DMS114 treated with DMSO at 0.1 percent for 48 hours (cell line): Measurements from ENCODE around the gene WHRN.

Experiments used
- DNase-seq: peaks from one replicate; lab custom pipeline; 2025; ENCODE audit not compliant: unreplicated experiment; lab: John Stamatoyannopoulos, UW

WHRN gene

DNA sequence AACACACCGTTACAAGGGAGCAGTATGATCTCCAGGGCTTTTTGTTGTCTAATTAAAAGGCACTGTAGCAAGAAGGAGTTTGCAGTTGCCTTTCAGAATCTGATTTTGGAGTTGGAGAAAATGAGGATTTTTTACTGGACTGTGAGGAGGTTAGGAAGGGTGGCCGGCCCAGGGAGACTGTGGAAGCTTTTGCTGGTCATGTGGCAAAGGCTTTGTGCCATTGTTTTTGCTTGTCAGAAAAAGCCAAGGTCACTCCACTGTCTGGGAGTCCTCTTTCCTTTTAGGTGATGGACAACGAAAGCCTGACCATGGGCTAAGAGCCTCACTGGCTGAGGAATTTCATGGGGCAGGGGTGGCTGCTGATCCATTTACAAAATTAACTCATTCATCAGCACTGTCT lies 10.3 kb upstream of the WHRN start:
- DNase-seq: no peak

DNA sequence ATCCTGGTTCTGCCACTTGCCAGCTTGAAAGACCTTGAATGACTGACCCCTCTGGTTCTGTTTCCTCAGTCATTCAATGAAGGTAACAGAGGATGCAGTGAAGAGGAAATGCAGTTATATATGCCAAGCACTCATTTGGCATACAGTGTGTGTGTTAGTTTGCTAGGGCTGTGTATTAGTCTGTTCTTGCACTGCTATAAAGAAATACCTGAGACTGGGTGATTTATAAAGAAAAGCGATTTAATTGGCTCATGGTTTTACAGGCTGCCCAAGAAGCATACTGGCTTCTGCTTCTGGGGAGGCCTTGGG lies 8.6 kb upstream of the WHRN start:
- no peak for DNase-seq

DNA sequence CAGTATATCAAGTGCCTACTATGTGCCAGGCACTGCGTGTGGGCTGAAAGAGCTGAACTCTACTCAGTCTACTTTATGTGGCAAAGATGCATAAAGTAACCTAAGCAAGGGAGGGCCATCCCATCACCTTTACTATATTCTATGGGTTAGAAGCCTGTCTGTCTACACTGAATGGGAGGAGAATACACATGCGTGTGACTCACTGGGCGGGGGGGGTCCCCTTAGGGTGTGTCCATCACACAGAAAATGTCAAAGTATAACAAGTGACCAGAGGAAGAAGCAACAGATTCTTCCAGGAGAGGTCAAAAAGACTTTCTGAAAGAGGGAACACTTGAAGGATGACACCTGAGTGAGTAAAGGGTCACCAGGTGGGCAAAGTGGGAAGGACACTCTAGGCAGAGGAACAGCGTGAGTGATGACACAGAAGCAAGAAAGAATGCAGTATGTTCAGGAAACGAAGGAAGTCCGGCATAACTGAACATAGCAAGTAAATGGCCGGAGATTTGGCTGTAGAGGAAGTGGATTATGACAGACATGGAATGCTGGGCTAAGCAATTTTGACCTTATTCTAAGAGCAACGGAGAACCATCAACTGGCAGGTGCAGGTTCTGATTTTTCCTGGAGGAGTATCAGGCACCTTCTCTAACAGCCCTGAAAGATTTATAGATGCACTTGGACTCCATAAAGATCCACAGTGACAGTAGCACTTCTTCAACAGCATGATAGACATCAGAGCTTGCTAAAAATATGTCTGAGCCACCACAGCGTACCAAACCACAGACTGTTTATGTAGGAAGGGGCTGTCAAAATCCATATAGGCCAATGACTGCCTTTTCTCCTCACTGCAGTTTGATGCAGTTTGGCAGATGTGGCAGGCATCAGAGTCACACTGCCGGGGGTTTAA lies 8.0 kb upstream of the WHRN start:
- DNase-seq: no peak

DNA sequence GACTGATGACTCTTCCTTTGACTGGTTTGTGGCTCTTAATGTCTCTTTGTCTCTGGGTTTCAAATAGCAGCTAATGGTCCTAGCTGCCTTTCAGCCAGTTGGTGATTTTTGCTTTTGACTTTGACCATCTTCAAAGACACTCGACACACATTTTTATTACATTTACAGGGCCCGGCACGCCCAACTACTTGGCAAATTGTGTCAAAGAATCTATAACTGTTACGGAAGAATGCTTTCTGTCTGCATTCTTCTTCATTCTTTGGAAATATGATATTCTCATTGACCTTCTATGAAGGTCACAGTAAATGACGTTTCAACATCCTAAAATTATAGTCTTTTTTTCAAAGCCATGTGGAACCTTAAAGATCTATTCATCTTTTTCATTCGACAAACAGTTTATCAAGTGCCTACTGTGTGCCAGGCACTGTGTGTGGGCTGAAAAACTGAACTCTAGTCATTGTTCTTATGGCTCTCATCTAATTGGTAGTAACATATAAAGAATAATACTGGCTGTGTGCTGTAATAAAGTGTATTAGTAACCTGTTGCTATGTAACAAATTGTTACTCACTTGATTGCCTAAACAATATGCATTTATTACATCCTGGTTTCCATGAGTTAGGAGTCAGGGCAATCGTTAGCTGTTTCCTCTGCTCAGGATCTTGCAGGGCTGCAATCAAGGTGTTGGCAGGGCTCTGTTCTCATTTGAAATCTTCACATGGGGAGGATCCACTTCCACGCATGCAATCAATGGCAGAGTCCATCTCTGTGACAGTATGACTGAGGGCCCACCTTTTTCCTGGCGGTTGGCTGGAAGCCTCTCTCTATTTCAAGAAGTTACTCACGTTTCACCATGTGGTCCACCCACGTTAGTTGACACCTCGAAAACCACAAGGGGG lies 7.0 kb upstream of the WHRN start:
- DNase-seq: no peak

DNA sequence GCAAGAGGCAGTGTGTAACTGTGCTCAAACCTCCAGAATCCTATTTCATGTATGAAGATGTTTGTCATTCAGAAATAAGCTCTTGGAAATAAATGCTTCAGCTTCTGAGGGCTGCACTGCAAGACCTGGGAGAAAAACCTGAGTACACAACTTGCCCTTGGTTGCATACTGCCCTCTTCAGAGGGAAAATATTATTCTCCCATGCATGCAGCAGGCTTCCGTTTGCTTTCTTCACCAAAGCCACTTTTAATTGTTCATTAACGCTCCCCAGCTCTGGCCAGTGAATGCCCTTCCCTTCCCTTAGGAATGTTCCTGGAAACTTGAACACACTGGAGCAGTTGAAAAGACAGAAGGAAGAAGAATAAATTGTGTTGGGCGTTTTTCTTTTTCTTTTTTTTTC lies 2.5 kb upstream of the WHRN start:
- DNase-seq: no peak

DNA sequence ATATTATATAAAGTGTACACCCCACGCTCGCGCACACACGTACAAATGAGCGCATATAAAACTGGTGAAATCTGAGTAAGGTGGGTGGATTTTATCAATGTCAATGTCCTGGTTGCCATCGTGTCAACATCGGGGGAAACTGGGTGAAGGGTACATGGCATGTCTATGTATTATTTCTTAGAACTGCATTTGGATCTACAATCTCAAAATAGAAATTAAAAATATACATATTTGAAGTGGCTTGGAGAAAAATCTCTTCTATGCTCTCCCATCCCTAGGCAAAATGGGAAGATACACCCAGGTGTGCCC lies 763 bp upstream of the WHRN start:
- DNase-seq: no peak

DNA sequence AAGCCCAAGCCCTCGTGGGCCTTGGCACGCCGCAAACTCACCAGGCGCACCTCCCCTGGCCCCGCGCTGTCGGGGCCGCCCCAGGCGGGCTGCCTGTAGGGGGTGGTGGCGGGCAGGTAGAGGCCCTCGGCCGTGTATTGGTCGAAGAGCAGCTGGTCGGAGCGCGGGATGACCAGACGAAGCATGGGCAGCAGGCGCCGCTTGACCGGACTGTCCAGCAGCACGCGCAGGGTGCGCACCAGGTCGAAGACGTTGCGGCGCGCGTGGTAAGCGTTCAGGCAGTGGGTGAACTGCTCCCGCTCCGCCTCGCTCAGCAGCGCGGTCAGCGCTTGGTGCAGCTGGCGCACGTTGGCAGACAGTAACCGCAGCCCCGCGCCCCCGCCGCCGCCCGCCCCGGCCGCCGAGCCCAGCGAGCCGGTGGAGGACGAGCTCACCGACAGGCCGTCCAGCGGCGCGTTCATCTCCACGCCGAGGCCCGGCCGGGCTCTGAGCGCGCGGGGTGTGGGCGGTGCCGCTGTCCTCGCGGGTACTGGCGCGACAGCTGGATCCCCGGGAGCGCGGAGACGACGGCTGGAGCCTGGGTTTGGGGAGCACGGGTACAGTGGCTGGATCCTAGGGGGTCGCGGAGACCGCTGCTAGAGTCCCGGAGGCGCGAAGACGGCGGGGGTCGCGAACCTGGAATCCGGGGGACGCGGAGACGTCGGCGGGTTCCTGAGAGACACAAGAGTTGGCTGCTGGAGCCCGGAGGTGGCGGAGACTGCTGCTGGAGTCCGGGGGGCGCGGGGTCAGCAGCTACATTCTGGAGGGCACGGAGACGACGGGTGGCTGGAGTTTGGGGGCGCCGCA lies 709 bp downstream of the WHRN start:
- DNase-seq: peak; percentile 27

DNA sequence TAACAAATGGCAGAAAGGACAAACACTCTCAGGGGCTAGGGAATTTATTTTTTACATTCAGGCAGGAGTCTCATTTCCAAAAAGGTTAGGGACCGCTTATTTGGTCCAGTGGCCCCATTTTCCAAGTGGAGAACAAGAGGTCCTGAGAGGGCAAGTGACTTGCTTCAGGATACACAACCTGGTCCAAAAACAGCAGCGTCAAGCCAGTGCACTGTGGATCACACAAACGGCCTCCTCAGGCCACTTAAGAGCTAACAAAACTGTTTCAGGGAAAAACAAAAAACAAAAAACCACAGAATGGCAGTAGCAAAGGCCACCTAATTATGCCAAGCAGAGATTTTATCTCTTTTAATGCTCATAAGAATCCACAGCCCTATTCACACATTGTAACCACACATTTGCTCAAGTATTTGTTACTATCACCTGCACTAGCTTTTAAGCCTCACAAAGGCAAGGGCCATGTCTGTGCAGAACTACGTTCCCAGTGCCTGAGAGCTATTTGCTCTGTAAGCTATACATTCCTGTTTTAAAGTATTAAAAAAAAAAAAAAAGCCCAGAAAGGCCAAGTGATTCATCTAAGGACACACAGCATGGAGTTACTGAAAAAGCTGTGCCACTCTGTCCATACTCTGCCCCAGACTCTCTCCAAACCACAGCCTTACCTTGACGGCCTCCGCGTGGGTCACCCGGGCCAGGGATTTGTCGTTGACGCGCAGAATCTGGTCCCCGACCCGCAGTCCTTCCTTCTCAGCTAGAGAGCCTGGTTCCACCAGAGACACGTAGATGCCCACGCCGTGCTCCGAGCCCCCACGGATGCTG lies 1.5 kb downstream of the WHRN start:
- DNase-seq: no peak

DNA sequence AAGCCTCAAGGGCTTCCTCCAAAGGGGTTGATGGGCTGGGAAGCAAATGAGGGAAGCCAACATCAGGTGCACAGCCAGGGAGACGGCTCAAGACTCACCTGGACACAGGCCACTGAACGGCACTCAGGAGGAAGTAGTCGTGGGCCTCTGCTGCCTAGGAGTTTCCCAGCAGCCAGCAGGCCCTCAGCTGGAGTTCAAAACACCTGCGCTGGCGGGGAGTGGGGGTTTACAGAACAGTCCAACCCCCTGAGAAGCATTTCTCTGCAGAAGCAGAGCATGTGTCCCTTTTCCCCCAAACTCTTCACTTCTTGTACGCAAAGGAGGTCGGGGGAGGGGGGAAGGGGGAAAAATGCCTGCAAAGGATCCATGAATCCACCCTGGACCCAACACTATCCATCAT lies 2.3 kb downstream of the WHRN start:
- DNase-seq: no peak

DNA sequence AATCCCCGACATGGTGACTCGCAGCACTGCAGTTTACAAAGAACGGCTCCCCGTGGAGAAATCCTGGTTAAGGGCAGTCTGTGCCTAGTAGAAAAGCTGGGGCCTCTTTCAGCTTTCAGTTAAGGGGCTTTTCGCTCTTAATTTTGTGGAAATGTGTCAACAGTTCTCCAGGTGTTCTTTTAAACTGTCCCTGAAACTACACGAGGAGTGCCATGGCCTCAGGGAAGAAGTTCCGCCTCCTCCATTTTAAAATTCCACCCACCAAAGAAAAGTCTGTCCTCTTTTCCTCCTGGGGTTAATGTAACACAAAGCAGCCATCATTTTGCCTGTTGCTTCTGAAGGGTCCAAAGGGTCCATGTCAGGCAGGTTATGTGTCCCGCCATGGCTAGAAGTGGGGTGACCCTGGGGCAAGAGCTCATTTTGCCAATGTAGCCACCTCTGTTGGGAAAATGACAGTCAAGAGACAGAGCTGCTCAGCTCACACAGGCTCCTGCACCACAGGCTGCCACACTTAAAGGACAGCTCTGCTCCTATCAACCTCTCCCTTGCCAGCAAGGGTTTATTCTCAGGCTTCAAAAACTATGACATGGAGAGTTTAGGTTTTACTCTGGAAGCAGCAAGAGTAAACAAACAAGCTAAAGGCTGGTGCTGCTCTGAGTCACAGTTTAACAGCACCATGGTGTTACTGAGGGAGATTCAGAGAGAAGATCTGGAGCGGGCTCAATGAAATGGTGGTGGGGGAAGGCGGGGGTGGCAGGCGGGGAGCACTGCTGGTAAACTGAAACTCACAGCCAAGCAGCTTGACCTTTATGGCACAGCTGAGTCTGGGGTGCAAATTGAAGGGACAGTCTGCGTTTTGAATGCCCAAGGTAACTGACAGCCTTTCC lies 3.2 kb downstream of the WHRN start:
- no peak for DNase-seq

DNA sequence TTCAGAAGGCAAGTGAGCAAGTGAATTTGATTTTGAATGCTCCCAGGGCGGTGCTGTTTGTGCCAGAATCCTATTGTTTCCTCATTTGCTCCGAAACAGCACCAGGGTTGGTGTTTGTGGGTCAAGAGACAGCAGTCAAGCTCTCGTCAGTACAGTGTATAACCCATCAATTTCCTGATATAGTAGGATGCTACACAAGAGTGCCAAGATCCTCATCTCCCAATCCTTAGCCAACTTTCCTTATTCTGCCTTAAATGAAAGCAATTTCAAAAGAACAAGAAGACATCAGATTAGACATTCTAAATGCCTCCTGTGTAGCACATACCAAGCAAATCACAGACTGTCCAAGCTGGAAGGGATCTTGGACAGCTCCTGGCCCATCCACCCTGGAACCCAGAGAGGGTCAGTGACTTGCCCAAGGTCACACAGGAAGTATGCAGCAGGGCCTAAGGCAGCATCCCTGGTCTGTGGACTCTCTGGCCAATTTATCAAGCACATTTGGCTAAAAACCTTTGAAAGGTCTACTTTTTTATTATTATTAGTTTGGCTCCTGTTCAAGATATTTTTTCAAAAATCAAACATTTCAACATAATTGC lies 4.5 kb downstream of the WHRN start:
- no peak for DNase-seq

DNA sequence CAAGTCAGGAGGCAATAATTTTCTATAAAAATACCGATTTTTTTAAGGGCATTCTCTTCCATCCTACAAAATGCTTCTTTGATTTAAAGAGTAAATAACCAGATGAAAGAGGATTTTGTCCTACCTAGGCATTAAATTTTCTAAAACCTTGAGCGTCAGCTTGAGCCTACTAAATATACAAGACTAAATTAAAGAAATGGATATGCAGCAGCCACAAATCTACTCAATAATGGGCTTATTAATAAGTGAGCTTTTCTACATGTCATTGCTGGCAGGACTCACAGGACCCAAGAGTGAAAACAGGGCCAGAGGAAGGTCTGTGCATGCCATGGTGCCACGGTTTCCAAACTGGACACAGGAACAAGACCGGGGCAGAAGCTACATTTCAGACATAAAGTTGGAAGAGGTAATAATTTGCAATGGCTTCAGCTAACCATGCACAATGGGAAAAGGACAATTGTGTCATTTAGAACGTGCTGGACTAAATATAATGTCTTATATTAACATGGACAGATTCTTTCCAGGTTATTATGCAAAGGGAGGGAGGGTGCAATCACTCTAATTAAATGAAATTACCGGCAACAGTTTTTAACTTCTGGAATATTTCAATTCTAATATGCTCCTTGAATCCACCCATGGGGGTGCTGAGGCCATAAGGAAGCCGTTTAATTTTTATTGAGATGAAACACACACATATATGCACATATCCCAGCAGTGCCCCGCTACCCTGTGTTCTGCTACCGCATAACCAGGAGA lies 5.2 kb downstream of the WHRN start:
- DNase-seq: no peak

DNA sequence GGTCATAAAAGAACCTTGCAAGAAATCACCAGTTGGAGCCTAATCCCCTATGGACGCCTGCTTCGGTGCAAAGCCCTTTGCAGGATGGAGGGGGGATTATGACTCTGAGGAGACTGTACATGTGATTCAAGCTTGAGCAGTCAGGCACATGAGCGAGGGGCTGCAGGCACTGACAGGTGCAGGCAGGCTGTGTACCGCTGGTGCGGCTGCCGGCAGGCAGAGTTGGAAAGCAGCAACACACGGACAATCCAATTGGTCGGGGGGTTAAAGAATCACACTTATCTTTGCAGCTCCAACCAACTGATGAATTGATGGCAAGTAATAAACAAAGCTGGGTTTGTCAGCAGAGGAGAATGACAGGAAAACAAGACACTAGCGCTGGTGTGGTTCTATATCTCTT lies 5.7 kb downstream of the WHRN start:
- DNase-seq: no peak

DNA sequence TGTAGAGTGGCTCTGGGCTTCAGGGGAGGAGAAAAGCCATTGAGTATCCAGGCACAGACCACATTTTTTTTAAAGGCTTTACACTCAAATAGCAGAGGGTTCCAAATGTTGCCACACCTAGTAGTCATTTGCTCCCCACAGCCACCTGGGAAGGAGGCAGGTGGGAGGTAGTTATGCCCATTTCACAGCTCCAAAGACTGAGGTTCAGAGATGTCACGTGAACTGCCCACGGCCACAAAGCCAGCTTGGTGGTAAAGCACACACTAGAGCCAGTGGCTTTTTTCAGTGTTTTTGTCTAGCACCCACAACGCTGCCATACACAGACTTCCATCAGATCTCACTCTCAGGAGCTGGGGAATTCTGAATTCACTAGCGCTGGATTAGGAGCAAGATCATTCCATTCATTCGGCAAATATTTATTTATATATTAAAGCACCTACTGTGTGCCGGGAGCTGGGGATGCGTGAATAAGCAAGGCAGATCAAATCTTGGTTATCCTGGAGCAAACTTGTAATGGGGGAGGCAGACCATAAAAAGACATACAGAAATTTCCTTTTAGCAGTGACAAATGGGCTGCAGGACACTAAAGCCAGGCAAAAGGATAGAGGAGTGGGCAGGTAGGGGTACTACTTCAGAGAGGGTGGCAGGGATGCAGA lies 7.4 kb downstream of the WHRN start:
- no peak for DNase-seq

DNA sequence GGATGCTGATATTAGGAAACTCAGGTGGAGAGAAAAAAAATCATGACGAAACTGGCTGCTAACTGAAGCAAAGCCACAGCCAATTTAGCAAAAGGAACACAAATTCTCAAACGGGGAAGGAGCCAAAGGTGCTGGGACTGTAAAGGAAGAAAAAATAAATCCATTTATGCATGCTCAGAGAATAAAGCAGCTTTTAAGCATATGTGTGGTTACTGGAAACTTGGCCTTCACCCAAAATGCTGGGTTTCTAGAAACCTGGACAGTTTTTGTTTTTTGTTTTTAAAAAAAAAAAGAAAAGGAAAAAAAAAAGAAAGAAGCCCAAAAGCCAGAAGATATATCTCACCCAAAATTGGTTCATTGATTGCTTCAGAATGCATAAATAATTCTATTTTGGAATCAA lies 8.0 kb downstream of the WHRN start:
- DNase-seq: no peak

DNA sequence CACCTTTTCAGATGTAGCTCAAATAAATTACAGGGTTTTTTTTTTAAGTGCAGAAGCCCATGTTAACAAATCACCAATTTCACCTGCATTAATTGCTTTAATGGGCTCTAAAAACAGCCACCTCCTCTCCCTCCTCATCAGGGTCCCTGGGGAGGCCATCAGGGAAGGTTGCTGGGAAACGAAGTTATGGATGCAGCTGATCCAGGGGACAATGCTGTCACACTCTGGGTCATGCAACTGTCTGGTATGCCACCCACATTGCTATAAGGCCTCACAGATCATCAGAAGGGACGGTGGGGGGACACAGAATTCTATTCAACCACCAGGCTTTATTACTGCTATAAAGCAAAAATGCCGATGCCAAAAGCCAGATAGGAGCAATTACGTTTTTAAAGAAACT lies 9.3 kb downstream of the WHRN start:
- DNase-seq: no peak

DNA sequence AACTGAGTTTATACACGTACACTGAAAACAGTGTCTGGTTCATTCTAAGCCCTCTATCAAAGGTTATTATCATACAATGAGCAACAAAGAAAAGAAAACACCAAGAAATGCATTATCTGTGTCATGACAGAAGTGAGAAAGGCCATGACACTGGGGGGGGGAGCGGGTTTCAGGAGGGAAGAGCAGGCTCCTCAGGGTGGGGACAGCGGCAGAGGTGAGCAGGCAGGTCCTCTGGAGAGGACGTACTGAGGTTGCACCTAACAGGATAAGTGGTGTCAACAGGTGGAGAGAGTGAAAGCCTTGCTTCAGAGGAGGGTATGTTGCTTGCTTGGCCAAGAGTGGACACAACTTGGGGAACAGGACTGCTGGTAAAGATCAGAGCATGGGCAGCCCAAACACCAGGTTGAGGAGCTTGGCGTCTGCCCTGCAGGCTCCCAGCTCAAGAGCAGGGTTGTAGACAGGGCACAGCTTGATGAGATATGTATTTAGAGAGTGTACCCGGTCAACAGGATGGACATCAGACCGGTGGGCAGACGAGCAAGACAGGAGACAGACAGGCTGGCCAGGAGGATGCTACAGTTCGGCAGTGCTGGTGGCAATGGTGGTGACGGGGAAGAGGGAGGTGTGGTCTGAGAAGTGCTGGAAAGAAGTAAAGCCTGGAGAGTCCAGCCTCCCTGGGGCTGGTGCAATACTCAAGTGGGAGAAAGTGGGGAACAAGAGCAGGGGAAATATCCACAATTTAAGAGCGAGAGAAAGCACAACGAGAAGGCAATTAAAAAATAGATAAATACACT lies 10.3 kb downstream of the WHRN start:
- DNase-seq: no peak
